K562 (cell line): Measurements from ENCODE around the gene CDT1. TPM values are rescaled to one million over a fixed set of nuclear protein-coding genes. Genes with fewer than 3 reads are reported as not detected.

Source experiments
- ATF7 ChIP-seq: fragments of 450-650 bp; IDR thresholded peaks from 2 replicates; pipeline ENCODE4 v1.7.1; 2014; ENCODE audit warnings: mild to moderate bottlenecking, moderate library complexity
- ELF2 ChIP-seq: fragments of 250-450 bp; sonication (Bioruptor Pico); IDR thresholded peaks from 2 replicates; pipeline ENCODE4 v1.5.0; 2021; ENCODE audit warnings: mild to moderate bottlenecking
- ELF4 ChIP-seq: fragments of 450-650 bp; formaldehyde crosslinking; IDR thresholded peaks from 2 replicates; pipeline ENCODE4 v1.4.0; 2022; ENCODE audit warnings: missing genetic modification characterization
- EP300 ChIP-seq: IDR thresholded peaks from 2 replicates; pipeline ENCODE4 v1.6.1; 2012; ENCODE audit warnings: low read length, improper control_type of control experiment
- FIP1L1 ChIP-seq: fragments of 200-400 bp; formaldehyde crosslinking; IDR thresholded peaks from 2 replicates; pipeline ENCODE4 v1.6.1; 2018; ENCODE audit warnings: mild to moderate bottlenecking, low read depth, low read length; ENCODE audit not compliant: poor library complexity, severe bottlenecking
- FUS ChIP-seq: fragments of 200-400 bp; formaldehyde crosslinking; optimal IDR thresholded peaks from 2 replicates; pipeline ENCODE3; 2017; ENCODE audit warnings: low read depth, low read length
- POLR2H ChIP-seq: IDR thresholded peaks from 2 replicates; pipeline ENCODE4 v1.6.1; 2016; ENCODE audit warnings: missing genetic modification characterization, low read depth, mild to moderate bottlenecking, control low read depth, missing compliant biosample characterization, moderate library complexity
- PTRF ChIP-seq: fragments of 450-650 bp; IDR thresholded peaks from 2 replicates; pipeline ENCODE4 v1.6.1; 2016; ENCODE audit warnings: mild to moderate bottlenecking, missing genetic modification characterization, missing compliant biosample characterization
- RREB1 ChIP-seq: fragments of 250-450 bp; sonication (Bioruptor Pico); IDR thresholded peaks from 2 replicates; pipeline ENCODE4 v1.4.0; 2020
- SIN3A ChIP-seq, 2 experiments: fragments of 150-350 bp in 1 of 2; IDR thresholded peaks; 2 replicates each; pipeline ENCODE4 v1.6.1; 2011 to 2016; ENCODE audit warnings: borderline replicate concordance in 2 of 2, low read depth in 2 of 2, low read length in 2 of 2, mild to moderate bottlenecking in 2 of 2, moderate library complexity in 2 of 2; ENCODE audit not compliant: control insufficient read depth in 1 of 2
- SMAD4 ChIP-seq: fragments of 250-450 bp; sonication (Bioruptor Pico); conservative IDR thresholded peaks from 2 replicates; pipeline ENCODE4 v1.8.0; 2021; ENCODE audit warnings: inconsistent platforms, mild to moderate bottlenecking, moderate library complexity
- SOX6 ChIP-seq: fragments of 450-650 bp; IDR thresholded peaks from 2 replicates; pipeline ENCODE4 v1.6.1; 2014; ENCODE audit warnings: mild to moderate bottlenecking
- TCF7 ChIP-seq: sonication (generic); IDR thresholded peaks from 2 replicates; pipeline ENCODE4 v1.6.1; 2016; ENCODE audit warnings: antibody characterized with exemption, borderline replicate concordance
- TOE1 ChIP-seq, 2 experiments: fragments of 450-650 bp in 1 of 2; sonication (generic) in 1 of 2; formaldehyde crosslinking in 1 of 2; IDR thresholded peaks; 2 replicates each; pipeline versions ENCODE4 v1.7.1 to v1.8.0; 2016 to 2022; ENCODE audit warnings: borderline replicate concordance in 2 of 2, mild to moderate bottlenecking in 2 of 2, antibody characterized with exemption in 1 of 2, inconsistent platforms in 1 of 2, low read depth in 1 of 2, missing genetic modification reagents in 1 of 2, moderate library complexity in 1 of 2
- YBX1 ChIP-seq: fragments of 450-650 bp; IDR thresholded peaks from 2 replicates; pipeline ENCODE4 v1.7.1; 2016; ENCODE audit warnings: mild to moderate bottlenecking
- ZKSCAN8 ChIP-seq: fragments of 200-800 bp; sonication (Bioruptor generic); IDR thresholded peaks from 2 replicates; pipeline ENCODE4 v1.6.1; 2016; ENCODE audit warnings: missing genetic modification characterization, missing compliant biosample characterization
- ZNF408 ChIP-seq: fragments of 250-450 bp; sonication (Bioruptor Pico); IDR thresholded peaks from 2 replicates; pipeline ENCODE4 v1.4.0; 2020; ENCODE audit warnings: low read depth, mild to moderate bottlenecking, moderate library complexity
- ZNF436 ChIP-seq: fragments of 250-450, 450-650 bp; sonication (Bioruptor Pico); formaldehyde crosslinking; IDR thresholded peaks from 2 replicates; pipeline ENCODE4 v1.7.0; 2020; ENCODE audit warnings: mild to moderate bottlenecking
- polyA plus RNA-seq, 8 experiments: library from polyadenylated mRNA; depleted of rRNA in 4 of 8; stranded (reverse) in 5 of 8; unstranded in 3 of 8; fragments of >200 nt; fragmentation: Nextera tagmentation in 2 of 8; fragmentation: Illumina TruSeq in 1 of 8; extraction: Ambion mirVana in 2 of 8; extraction: Trizol in 1 of 8; gene quantifications; 2 replicates each; pipeline versions ENCODE4 v1.2.1 to v1.2.3, GENCODE V29; 2011 to 2014; ENCODE audit warnings: inconsistent platforms in 1 of 8, missing spikeins in 1 of 8
- total RNA-seq, 7 experiments: library from RNA; depleted of rRNA in 6 of 7; stranded (reverse); fragments of >200 nt in 6 of 7; fragmentation: Illumina TruSeq in 2 of 7; extraction: Trizol in 2 of 7; gene quantifications; 2 replicates each; pipeline versions ENCODE4 v1.2.1 to v1.2.3, GENCODE V29; 2011 to 2021; ENCODE audit warnings: low replicate concordance in 1 of 7
- TF ChIP-seq, protein P1 (sequence below): fragments of 250-450 bp; sonication (Bioruptor Pico); IDR thresholded peaks from 2 replicates; pipeline ENCODE4 v1.4.0; 2020; ENCODE audit warnings: mild to moderate bottlenecking, moderate library complexity

CDT1 gene
- total and polyA plus RNA-seq, 9 of the 15 experiments (the other 6 are each of a cell fraction or from before 2014, with no cell fraction given), result 0.92 to 178 (median 14.2) TPM

DNA sequence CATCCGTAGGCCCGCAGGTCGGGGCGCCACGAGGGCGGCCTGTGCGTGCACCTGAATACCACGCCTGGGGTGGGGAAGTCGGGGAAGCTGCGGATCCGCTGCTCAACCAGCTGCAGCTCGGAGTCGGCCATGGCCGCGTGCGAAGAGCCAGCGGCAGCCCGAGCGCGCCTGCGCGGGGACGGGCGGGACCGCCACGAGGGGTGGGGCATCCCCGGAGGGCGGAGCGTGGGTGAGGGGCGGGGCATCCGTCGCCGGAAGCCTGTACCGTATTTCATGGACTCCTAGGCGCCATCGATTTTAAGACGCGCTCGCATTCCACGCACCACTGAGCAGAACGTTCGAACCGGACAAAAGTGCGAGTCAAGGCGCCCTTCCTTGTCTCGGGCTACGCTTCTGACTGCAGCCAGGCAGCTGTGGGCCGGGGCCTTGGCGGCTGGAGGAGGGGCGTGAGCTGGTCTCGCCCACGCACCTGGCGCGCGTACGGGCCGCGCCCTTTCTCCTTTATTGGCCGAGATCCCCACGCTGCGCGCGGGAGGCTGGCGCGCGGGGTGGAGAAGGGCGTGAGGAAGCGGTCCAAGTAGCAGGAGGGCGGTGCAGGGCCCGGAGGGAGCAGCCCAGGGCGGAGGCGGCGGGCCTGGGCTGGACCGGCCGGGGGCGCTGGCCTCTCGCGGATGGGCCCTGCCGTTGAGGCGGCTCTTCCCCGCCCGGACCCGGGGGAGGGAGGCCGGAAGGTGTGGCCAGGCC lies 8.4 kb downstream of the CDT1 start, which contains the start of gene APRT (continued):
- TF ChIP-seq ELF2 (no peak), TOE1 (IDR thresholded peaks at IDR 0.05; ENCODE audit: borderline replicate concordance) (peak; percentile 74; the same call in 1 of the 2 replicates), TOE1 (CRISPR knock-in tag; IDR thresholded peaks at IDR 0.05; ENCODE audit: borderline replicate concordance, low read depth) (no peak), PTRF (no peak), SMAD4 (CRISPR knock-in tag) (peak; percentile 60), YBX1 (no peak), ATF7 (peak; percentile 73), FIP1L1 (peak; percentile 96), SIN3A (IDR thresholded peaks at IDR 0.05; ENCODE audit: borderline replicate concordance in 2 of 2, control insufficient read depth in 1 of 2, low read depth in 2 of 2, low read length in 2 of 2) (peak; percentile 50 to 62; a peak in 1 of 4 replicates), POLR2H (peak; percentile 71), TCF7 (no peak; the same call in 1 of the 2 replicates), ZKSCAN8 (CRISPR knock-in tag) (no peak), ELF4 (no peak), SOX6 (0 out of 2 replicates have a peak, but pooled peaks have one; percentile 35), EP300 (peak; percentile 9; the same call in 1 of the 2 replicates), ZNF408 (CRISPR knock-in tag) (no peak), ZNF436 (CRISPR knock-in tag) (no peak), FUS (peak; percentile 49), RREB1 (peak; percentile 12; the same call in 1 of the 2 replicates)
- TF ChIP-seq, protein P1, sequence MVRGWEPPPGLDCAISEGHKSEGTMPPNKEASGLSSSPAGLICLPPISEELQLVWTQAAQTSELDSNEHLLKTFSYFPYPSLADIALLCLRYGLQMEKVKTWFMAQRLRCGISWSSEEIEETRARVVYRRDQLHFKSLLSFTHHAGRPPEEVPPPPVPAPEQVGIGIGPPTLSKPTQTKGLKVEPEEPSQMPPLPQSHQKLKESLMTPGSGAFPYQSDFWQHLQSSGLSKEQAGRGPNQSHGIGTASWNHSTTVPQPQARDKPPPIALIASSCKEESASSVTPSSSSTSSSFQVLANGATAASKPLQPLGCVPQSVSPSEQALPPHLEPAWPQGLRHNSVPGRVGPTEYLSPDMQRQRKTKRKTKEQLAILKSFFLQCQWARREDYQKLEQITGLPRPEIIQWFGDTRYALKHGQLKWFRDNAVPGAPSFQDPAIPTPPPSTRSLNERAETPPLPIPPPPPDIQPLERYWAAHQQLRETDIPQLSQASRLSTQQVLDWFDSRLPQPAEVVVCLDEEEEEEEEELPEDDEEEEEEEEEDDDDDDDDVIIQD, result no peak
